Activated T-cell treated with anti-CD3 and anti-CD28 coated beads for 24 hours (primary cell): ENCODE results near the gene STAT5A.
"Not testable (repeated sequence)": the region's sequence is repeated elsewhere in the genome, so short reads cannot be mapped to it uniquely, and the experiment has no call there.

Source experiments
- DNase-seq: peaks from one replicate; pipeline ENCODE4 v3.0.0-alpha.2; 2020; ENCODE audit warnings: low read depth

STAT5A gene

DNA sequence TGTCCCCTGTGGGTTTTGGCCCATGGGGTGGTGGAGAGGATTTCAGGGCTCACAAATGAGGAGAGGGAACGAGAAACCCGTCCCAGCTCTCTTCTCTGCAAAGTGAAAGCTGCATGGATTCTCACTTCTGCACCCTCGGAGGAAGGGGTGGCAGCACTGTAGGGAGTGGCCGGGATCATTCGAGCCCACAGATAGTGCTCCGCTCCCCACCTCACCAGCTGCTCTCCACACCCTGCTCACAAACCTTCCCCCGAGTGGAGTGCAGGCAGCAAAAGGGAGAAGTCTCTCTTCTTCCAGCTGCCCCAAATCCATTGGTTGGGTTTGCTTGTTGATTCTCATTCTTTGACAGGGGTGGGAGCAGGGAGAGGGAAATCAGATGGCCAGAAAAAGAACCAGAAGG lies 20.1 kb downstream of the STAT5A start:
- DNase-seq: no peak

DNA sequence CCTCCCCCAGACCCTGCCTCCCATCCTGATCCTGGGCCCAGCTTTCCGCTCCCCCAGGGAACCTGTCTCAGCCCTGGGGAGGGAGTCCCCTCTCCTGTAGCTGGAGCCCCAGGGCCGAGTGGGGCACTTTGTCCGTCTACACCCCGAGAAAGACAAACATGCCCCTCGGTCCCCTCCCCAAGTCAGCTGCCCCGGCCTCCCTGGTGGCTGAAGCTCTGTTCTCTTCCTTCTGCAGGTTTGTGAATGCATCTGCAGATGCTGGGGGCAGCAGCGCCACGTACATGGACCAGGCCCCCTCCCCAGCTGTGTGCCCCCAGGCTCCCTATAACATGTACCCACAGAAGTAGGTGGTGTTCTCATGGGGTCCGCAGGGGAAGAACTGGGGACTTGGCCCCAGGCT lies 20.8 kb downstream of the STAT5A start:
- no peak for DNase-seq

DNA sequence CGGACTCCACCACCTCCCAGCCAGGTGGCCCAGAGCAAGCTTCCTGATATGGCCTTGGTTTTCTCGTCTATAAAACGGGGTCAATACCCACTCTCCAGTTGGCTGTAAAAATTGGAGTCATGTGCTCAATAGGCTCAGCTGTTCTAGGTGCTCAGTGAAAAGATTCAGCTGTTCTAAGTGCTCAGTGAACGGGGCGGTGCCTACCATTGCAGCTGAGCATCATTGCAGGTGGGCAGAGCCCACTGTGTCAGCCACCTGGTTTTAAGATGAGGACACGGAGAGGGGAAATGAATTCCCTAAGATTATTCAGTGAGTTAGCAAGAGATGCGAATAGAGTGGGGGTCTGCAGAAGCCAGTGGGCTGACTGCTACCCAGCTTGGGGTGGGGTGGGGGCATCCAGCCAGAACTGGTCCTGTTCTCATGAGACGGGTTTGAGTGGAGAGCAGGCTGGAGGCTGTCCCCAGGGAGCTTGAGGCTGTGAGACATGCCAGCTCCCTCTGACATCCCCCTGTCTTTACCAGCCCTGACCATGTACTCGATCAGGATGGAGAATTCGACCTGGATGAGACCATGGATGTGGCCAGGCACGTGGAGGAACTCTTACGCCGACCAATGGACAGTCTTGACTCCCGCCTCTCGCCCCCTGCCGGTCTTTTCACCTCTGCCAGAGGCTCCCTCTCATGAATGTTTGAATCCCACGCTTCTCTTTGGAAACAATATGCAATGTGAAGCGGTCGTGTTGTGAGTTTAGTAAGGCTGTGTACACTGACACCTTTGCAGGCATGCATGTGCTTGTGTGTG lies 21.9 kb downstream of the STAT5A start:
- no peak for DNase-seq

- no peak for DNase-seq
These were observed 22.5 kb downstream of the STAT5A start for GRCh38 chr17:42310787-42311215.

DNA sequence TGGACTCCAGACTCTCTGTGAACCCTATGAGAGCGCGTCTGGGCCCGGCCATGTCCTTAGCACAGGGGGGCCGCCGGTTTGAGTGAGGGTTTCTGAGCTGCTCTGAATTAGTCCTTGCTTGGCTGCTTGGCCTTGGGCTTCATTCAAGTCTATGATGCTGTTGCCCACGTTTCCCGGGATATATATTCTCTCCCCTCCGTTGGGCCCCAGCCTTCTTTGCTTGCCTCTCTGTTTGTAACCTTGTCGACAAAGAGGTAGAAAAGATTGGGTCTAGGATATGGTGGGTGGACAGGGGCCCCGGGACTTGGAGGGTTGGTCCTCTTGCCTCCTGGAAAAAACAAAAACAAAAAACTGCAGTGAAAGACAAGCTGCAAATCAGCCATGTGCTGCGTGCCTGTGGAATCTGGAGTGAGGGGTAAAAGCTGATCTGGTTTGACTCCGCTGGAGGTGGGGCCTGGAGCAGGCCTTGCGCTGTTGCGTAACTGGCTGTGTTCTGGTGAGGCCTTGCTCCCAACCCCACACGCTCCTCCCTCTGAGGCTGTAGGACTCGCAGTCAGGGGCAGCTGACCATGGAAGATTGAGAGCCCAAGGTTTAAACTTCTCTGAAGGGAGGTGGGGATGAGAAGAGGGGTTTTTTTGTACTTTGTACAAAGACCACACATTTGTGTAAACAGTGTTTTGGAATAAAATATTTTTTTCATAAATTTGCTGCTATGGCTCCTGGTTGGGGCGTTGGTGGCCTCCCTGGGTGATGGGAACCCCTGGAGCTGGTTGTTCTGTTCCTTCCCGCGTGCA lies 23.1 kb downstream of the STAT5A start:
- DNase-seq: no peak

DNA sequence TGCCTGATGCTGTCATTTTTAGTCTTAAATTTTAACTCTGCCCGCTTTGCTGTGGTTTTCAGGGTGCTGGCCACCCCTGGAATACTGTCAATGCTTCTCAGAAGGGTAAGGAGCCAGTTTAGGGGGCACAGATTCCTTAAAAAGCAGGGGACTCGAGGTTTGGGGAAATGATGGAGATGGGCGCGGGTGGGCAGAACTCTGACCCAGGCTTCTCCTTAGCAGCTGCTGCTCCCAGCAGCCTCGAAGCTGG lies 23.7 kb downstream of the STAT5A start:
- DNase-seq: no peak

- peak; percentile 70 for DNase-seq
These were observed 24.2 kb downstream of the STAT5A start for GRCh38 chr17:42312285-42313130.

DNA sequence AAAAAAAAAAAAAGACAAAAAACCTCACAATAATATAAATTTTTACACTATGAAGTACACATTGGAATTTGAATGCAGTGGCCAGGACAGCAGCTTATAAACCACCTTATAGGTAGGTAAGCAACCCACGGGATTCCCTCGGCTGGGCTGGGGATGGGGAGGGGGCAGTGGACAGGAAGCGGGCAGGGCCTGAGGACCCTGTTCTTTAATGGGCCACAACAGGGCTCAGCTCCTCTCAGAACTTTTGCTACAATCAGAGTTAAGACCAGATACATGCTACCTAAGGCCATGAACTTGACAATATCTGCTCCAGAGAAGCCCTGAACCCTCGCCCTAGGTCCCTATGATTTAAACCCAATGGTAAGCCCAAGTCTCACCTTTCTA lies 25.1 kb downstream of the STAT5A start:
- no peak for DNase-seq

DNA sequence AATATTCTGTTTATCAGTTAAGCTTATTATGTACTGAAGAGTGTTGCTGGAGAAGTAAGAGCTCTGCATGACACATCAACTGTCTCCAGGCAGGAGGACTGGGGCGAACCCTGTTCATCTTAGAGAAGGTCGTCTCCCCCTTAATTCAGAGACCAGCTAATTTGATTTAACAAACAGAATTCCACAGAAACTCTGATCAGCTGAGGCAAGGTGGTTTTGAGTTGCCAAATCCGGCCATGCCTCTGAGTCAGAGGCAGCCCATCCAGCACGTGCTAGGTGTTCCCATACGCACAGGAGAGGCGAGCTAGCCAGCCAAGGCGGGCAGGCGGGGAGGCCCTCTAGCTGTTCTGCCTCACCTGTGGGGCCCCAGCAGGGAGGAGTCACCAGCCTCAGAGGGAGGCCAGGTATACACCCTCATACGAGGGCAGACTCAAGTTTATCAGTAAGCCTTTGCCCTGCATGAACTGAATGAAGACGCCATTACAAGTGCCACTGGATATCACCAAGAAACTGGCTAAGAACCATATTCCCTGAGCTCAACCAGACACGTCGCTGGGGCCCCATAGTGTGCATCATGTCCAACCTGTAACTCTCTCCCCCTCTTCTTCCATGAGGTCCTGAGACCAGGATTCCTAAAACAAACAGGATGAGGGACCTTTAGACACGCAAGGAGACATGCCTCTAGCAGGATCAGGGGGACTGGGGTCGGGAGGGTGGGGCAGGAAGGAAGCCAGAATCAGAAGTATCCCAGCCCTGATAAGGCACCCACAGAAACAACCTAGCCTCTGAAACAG lies 25.7 kb downstream of the STAT5A start:
- DNase-seq: no peak

DNA sequence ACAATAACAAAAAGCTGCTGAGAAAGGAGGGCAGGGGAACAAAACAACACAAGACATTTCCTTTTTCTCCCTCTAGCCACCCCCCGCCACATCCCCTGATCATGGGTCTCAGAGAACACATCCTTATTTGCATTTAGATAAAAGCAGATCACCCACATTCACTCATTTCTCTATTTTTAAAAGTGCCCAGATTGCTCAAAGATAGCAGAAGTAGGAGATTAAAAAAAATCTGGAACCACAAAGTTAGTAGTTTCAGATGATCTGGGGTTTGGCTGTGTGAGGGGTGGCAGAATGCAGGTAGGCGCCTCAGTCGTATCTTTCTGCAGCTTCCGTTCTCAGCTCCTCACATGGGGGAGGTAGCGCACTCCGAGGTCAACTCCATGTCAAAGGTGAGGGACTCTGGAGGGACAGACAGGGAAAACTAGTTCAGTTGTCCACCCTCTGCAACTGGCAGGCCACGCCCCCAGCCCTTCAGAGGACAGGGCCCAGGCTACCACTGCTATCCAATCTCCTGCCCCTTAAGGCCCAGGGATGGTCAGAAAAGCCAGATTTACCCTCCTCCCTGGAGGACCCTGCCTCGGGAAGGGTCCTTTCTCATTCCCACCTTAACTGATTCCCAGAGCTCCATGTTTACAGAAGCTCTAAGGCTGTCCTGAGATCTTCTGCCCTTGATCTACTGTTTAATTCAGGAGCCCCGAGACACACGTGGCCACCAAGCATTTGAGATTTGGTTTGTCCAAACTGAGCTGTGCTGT lies 27.3 kb downstream of the STAT5A start:
- no peak for DNase-seq

DNA sequence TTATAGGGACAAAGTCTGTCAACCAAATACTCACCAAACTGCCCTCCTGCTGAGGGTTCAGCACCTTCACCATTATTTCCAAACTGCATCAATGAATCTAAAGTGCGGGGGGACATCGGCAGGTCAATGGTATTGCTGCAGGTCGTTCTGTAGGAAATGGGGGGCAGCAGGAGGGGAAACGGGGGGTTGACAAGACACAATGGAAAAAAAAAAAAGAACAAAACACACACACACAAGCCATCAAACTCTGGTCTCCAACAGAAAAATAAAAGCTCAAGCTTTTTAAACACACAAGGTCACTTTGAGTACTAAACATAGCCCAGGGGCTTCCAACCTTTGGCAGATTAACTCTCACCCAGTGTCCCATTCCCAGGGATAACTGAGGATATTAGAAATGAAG lies 28.5 kb downstream of the STAT5A start:
- no peak for DNase-seq

- DNase-seq: no peak
These were observed 29.1 kb downstream of the STAT5A start for GRCh38 chr17:42317266-42317845.

- DNase-seq: not testable (repeated sequence)
These were observed 29.7 kb downstream of the STAT5A start for GRCh38 chr17:42317967-42318366.

DNA sequence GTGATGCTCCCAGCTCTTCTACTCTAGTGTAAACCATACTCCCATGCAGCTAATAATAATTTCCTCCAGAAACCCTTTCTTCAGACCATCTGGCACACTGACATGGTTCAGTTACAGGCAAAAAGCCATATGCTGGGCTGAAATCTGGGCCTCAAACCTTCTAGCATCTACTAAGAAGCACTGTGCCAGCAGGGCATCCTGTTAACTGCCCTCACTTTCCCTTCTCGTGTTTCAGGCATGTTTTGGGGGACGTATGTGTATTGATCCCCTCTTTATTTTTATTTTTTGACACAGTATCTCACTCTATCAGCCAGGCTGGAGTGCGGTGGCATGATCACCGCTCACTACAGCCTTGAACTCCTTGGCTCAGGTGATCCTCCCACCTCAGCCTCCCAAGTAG lies 33.3 kb downstream of the STAT5A start:
- DNase-seq: no peak

DNA sequence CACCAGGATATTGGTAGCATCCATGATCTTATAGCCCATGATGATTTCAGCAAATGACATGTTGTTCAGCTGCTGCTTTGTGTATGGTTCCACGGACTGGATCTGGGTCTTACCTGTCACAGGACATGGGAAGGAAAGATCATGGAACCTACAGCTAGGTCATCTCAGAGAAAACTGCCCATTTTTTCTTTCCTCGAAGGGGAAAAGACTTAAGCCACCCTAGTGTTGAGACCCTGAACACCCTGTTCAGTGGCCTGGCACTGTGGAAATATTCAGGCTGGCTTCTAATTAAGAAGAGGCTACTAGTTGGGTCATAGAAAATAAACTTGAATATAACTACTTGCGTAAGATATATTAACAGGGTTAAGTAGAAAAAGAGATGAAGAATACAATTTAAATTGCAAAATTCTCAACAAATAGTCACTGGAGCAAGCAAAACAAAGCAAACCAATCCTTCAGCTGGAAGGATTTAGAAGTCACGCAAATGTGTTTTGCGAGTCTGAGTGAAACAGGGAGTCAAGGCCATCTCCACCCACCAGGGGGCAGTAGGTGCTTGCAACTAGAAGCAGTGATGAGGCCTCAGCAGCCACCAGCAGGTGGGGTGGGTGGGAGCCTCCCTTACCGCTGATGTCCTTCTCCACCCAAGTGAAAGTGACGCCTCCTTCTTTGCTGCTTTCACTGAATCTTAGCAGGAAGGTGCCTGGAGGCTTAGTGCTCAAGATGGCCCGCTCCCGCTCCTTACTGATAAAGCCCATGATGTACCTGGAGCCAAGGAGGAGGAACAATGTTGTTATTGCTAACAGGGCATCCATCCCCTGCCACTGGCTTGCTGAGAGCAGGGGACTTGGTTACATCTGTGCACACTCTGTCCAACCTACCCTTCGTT lies 34.3 kb downstream of the STAT5A start:
- peak; percentile 90 for DNase-seq

DNA sequence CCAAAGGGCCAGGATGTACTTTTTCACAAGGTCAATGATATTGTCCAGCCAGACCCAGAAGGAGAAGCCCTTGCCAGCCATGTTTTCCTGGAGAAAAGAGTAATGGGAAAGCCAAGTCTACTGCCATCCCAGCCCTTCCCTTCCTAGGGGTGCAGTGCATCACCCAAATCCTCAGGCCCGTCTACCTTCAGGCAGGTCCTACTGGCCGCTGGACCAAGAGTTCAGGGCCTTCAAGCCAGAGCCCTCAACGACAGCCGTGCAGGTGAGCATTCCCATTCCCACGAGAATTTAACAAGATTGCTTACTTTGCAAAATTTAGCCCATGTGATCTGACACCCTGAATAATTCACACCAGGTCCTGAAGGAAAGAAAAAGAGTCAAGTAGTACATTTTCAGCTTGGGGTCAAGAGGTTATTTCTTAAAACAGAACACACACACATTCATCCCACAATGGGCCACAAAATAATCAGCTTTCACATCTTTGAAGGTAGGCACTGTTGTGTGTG lies 35.0 kb downstream of the STAT5A start:
- DNase-seq: no peak

- DNase-seq: no peak
These were observed 36.7 kb downstream of the STAT5A start for GRCh38 chr17:42325026-42325425.

- no peak for DNase-seq
These were observed 41.0 kb downstream of the STAT5A start for GRCh38 chr17:42329025-42329976.
